Central memory CD8-positive, alpha-beta T cell (primary cell): ENCODE data around the gene FLACC1.

Experiments
- ATAC-seq: fragments of 150-1000 bp; cut with Tn5 transposase; replicated peaks from 2 replicates; pipeline ENCODE4 v1.10.0; 2022; ENCODE audit warnings: mild to moderate bottlenecking, moderate FRiP score, moderate number of reproducible peaks; ENCODE audit not compliant: poor library complexity, severe bottlenecking; ENCODE audit errors: extremely low read depth
- DNase-seq, 2 donors: peaks; one replicate each; pipeline ENCODE4 v3.0.0; 2021; ENCODE audit warnings: low spot score in 2 of 2
- H3K27ac Mint-ChIP-seq: one replicate; pipeline ENCODE4 v1.8.0; 2022; ENCODE audit warnings: low read depth, mild to moderate bottlenecking, moderate library complexity, mixed read lengths
- H3K27me3 Mint-ChIP-seq: one replicate; pipeline ENCODE4 v1.8.0; 2022; ENCODE audit warnings: mixed read lengths
- H3K36me3 Mint-ChIP-seq: one replicate; pipeline ENCODE4 v1.8.0; 2022; ENCODE audit warnings: mild to moderate bottlenecking, moderate library complexity, mixed read lengths; ENCODE audit not compliant: insufficient read depth
- H3K4me1 Mint-ChIP-seq: one replicate; pipeline ENCODE4 v1.8.0; 2022; ENCODE audit warnings: mixed read lengths
- H3K4me3 Mint-ChIP-seq: one replicate; pipeline ENCODE4 v1.8.0; 2022; ENCODE audit warnings: mild to moderate bottlenecking, moderate library complexity, mixed read lengths
- H3K9me3 Mint-ChIP-seq: one replicate; pipeline ENCODE4 v1.8.0; 2022; ENCODE audit warnings: mixed read lengths

FLACC1 gene

DNA sequence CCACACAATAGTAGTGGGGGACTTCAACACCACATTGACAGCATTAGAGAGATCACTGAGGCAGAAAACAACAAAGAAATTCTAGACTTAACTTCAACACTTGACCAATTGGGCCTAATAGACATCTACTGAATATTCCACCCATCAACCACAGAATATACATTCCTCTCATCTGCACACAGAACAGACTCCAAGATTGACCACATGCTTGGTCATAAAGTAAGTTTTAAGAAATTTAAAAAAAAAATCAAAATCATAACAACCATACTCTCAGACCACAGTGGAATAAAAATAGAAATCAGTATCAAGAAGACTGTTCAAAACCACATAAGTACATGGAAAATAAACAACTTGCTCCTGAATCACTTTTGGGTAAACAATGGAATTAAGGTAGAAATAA lies 9.0 kb upstream of the FLACC1 start:
- Mint-ChIP-seq H3K9me3 (no peaks in the 10 kb centered on the region), H3K4me3 (no peak overlapping the region), H3K4me1 (peaks cover 18% of the 10 kb centered on the region), H3K27me3 (no peaks in the 10 kb centered on the region), H3K36me3 (peaks cover 2% of the 10 kb centered on the region), H3K27ac (no peak overlapping the region)
- ATAC-seq = no peak
- no peak for DNase-seq

DNA sequence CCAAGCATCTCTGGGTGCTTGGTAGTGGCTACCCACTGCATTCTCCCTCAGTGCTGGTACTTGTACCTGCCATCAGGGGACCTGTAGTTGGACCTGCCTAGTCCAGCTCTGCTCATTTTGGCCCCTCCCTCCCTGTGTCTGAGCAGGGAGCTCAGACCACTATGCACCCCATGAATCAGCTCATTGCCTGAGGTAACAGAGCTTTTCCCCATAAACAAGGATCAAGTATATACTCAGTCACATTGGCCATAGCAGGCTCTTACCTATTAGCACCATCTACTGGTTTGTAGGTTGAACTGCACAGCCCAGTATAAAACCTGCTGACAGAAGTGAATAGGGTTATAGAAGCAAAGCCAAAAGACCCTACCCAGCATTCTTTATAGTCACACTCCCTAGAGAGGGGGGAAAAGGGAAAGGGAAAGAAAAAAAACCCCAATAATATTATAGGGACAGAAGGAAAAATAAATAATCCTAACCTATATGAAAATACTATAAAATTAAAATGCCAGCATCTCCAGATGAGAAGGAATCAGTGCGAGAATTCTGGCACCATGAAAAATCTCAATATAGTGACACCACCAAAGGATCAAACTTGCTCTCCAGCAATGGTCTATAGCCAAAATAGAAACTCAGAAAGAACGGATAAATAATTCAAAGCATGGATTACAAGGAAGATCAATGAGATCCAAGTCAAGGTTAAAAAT lies 6.9 kb upstream of the FLACC1 start:
- Mint-ChIP-seq H3K9me3 (no peaks in the 10 kb centered on the region), H3K4me1 (peaks cover 13% of the 10 kb centered on the region), H3K4me3 (no peak overlapping the region), H3K36me3 (no peaks in the 10 kb centered on the region), H3K27ac (no peak overlapping the region), H3K27me3 (no peaks in the 10 kb centered on the region)
- DNase-seq = no peak
- ATAC-seq = peak; percentile 70

DNA sequence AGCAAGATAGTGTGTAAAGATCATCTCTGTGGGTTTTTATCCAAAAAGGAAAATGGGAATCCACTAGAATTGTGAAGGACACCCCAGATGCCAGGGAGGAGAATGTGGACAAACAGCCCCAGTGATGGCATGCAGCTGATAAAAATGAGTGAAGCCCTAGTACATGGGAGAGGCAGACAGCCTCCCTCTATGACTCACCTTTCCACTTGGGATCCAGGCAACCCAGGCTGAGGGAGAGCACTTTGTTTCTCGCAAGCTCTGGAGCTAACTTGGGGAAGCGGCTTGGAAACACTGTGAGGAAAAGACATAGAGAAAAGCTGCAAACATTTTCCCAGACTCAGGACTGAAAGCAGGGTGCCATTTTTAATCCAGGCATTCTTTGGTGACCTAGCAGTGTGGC lies 5.3 kb upstream of the FLACC1 start:
- no peaks in the 10 kb centered on the region for H3K27me3 Mint-ChIP-seq
- no peaks in the 10 kb centered on the region for H3K36me3 Mint-ChIP-seq
- ATAC-seq (no peak), DNase-seq (no peak)
- H3K4me3 Mint-ChIP-seq = no peak overlapping the region
- no peak overlapping the region for H3K27ac Mint-ChIP-seq
- no peaks in the 10 kb centered on the region for H3K9me3 Mint-ChIP-seq
- peaks cover 13% of the 10 kb centered on the region for H3K4me1 Mint-ChIP-seq

DNA sequence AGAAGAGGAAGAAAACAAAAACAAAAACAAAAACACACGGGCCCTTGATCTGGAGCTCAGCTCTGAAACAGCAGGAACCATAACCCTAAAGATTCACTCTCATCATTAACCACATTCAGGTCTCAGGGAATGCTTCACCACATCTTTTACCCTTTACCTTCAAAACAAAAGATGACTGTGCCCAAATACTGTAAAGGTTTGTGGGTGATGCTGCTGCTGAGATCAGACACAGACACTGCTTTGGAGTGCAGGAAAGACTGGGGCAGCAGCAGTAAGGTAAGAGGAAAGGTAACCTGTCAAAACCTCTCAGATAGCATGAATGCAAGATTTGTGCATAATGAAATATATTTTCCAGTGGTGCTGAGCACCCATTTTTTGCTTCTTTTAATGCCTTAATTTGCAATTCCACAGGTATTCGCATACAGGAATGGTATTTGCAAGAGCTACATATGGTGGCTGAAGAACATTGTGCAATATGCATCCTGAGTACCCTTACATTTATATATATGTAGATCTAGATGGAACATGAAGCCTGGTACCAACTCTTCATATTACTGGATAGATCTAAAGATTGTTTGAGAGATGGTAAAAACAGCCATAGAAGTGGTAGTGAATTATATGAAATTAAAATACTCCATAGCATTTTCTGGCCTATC lies 4.1 kb upstream of the FLACC1 start:
- Mint-ChIP-seq H3K9me3 (no peaks in the 10 kb centered on the region), H3K4me3 (no peak overlapping the region), H3K4me1 (peaks cover 13% of the 10 kb centered on the region), H3K27ac (no peak overlapping the region), H3K36me3 (no peaks in the 10 kb centered on the region), H3K27me3 (no peaks in the 10 kb centered on the region)
- no peak for ATAC-seq
- DNase-seq = no peak

DNA sequence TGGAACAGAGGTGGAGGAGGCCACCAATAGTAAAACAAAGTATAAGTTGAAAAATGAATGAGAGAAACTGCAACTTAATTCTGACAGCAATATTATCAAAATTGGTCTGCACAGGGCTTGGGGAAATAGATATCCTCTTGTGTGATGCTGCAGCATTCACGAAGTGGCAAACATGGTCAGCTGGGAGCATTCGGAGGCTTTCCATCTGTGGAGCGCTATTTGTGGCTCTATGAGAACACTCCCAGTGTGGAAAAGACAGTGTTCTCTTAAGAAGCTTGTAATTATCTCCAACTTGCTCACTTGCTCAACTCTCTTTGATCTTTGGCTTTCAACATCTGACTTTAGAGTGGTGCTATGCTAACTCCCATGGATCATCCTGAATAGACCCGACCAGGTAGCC lies 3.1 kb upstream of the FLACC1 start:
- DNase-seq (no peak), ATAC-seq (no peak)
- H3K27ac Mint-ChIP-seq = no peak overlapping the region
- H3K4me3 Mint-ChIP-seq = no peak overlapping the region
- H3K36me3 Mint-ChIP-seq = no peaks in the 10 kb centered on the region
- no peaks in the 10 kb centered on the region for H3K9me3 Mint-ChIP-seq
- H3K4me1 Mint-ChIP-seq = peaks cover 13% of the 10 kb centered on the region
- no peaks in the 10 kb centered on the region for H3K27me3 Mint-ChIP-seq

DNA sequence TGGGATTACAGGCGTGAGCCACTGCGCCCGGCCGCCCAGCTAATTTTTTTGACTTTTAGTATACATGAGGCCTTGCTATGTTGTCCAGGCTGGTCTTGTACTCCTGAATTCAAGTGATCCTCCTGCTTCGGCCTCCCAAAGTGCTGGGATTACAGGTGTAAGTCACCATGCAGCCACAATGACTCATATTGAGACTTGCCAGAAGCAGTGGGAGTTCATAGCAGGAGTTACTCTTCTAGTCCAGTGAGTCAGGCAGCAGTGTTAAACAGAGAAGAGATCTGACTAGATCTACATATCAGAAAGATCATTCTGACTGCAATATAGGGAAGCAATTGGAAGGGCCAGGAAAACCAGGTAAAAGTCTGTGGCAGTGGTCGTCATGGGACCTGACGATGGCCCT lies 1.5 kb upstream of the FLACC1 start:
- no peaks in the 10 kb centered on the region for H3K36me3 Mint-ChIP-seq
- no peak for DNase-seq
- no peaks in the 10 kb centered on the region for H3K27me3 Mint-ChIP-seq
- H3K27ac Mint-ChIP-seq = no peak overlapping the region
- no peaks in the 10 kb centered on the region for H3K9me3 Mint-ChIP-seq
- H3K4me1 Mint-ChIP-seq = peaks cover 5% of the 10 kb centered on the region
- no peak overlapping the region for H3K4me3 Mint-ChIP-seq
- ATAC-seq = no peak

DNA sequence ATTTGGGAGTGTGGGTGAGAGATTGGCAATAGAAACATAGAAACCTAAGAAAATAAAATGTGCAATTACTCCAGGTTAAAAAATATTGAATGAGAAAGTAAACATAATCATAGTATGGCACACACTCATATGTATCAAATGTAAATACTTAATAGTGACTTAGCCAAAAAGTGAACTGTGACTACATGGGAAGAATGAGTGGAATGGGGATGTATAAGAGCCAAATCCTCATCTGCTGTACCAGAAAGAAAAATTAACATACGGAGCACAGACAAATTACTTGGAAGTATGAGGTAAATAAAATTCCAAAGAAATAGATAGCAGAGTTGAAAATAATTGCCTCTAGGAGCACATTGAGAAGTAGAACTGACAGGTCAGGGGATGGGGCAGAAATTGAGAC lies 4.0 kb downstream of the FLACC1 start:
- Mint-ChIP-seq H3K4me1 (no peaks in the 10 kb centered on the region), H3K9me3 (no peaks in the 10 kb centered on the region), H3K36me3 (no peaks in the 10 kb centered on the region), H3K27ac (no peak overlapping the region), H3K4me3 (no peak overlapping the region), H3K27me3 (no peaks in the 10 kb centered on the region)
- ATAC-seq = no peak
- DNase-seq = no peak

DNA sequence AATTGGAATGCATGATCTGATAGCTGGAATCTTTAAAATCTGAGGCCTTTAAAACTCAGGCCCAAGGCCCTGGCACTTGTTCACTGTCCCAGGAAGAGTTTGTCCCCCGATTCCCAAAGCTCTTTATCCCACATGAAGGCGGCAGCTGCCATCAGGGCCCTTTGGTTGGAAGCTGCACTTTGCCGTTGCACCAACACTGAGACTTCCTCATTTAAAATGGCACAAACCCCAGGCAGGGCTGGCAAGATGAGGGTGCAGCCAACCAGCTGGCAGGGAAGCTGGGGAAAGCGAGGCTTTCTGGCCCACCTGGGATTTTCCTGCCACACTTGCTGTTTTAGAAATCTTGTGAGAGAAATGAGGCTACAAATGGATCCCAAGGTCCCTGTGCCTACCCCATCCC lies 6.3 kb downstream of the FLACC1 start:
- Mint-ChIP-seq H3K9me3 (no peaks in the 10 kb centered on the region), H3K4me3 (no peak overlapping the region), H3K4me1 (no peaks in the 10 kb centered on the region), H3K27me3 (no peaks in the 10 kb centered on the region), H3K36me3 (no peaks in the 10 kb centered on the region), H3K27ac (no peak overlapping the region)
- no peak for DNase-seq
- ATAC-seq = no peak

DNA sequence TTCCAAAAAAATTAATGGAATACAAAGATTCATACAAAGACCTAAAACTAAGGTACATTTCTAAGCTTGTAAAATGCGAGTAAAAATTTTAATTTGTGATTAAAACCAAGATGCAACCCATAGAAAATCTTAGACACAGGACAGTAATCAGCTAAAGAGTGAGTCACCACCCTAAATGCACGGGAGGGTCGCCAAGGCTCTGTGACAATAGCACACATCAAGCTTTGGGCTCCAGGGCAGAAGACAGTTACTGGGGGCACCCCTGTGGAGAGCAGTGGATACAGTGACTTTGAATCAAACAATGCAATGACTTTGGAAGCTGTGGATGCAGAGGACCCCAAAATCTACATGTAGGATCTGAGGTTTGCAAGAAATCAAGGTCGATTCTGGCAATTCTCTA lies 7.5 kb downstream of the FLACC1 start:
- no peaks in the 10 kb centered on the region for H3K36me3 Mint-ChIP-seq
- DNase-seq (no peak), ATAC-seq (no peak)
- H3K27ac Mint-ChIP-seq = no peak overlapping the region
- no peak overlapping the region for H3K4me3 Mint-ChIP-seq
- no peaks in the 10 kb centered on the region for H3K9me3 Mint-ChIP-seq
- no peaks in the 10 kb centered on the region for H3K4me1 Mint-ChIP-seq
- H3K27me3 Mint-ChIP-seq = no peaks in the 10 kb centered on the region

DNA sequence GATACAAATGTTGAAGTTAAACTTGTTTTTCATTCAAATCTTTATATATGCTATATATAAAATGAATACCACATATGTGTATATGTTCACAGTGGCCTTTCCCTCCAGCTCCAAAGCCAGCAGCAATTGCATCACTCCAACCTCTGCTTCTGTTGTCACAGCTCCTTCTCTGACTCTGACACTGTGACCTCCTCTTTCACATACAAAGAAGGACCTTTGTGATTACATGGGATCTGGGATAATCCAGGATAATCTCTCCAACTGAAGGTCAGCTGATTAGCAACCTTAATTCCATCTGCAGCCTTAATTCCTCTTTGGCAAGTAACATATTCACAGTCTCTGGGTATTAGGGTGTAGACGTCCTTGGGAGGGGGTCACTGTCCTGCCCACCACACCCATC lies 8.4 kb downstream of the FLACC1 start:
- no peak overlapping the region for H3K27ac Mint-ChIP-seq
- no peaks in the 10 kb centered on the region for H3K27me3 Mint-ChIP-seq
- H3K9me3 Mint-ChIP-seq = no peaks in the 10 kb centered on the region
- ATAC-seq = no peak
- H3K4me1 Mint-ChIP-seq = no peaks in the 10 kb centered on the region
- H3K4me3 Mint-ChIP-seq = no peak overlapping the region
- no peaks in the 10 kb centered on the region for H3K36me3 Mint-ChIP-seq
- no peak for DNase-seq

DNA sequence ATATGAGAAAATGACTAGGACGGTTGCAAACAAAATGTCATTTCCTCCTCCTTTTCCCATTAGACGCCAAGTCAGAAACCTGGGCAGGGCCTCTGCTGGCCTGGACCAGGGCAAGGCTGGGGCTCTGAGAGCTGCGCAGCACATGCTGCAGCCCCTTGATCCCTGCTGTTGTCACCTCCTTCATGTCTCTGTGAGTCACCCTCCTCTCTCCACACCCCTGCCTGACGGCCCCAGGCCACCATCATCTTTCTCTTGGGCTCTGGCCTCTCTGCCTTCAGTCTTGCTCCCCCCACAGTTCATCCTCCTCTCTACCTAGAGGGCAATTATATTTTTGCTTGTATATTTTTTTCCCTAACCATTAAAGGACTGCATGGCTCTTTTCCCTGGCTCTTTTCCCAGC lies 10.0 kb downstream of the FLACC1 start:
- Mint-ChIP-seq H3K9me3 (no peaks in the 10 kb centered on the region), H3K4me3 (no peak overlapping the region), H3K4me1 (no peaks in the 10 kb centered on the region), H3K36me3 (no peaks in the 10 kb centered on the region), H3K27me3 (no peaks in the 10 kb centered on the region), H3K27ac (no peak overlapping the region)
- ATAC-seq (no peak), DNase-seq (no peak)

DNA sequence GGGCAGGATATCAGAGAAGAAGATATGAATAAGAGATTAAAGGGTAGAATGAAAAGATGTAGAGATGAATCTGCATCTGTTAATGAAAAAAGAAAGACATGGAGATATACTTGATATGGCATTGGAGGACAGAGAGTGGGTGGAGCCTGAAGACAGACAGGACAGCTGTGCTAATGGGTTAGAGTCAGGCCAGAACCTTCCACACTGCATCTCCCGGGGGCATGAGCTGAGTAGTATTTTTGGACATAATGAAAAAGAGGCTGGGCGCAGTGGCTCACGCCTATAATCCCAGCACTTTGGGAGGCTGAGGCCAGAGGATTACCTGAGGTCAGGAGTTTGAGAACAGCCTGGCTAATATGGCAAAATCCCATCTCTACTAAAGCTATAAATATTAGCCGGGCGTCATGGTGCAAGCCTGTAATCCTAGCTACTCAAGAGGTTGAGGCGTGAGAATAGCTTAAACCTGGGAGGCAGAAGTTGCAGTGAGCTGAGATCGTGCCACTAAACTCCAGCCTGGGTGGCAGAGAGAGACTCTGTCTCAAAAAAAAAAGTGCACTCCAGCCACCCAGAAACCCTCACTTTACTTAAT lies 11.4 kb downstream of the FLACC1 start:
- Mint-ChIP-seq H3K9me3 (no peaks in the 10 kb centered on the region), H3K4me1 (peaks cover 10% of the 10 kb centered on the region), H3K27ac (no peak overlapping the region), H3K36me3 (no peaks in the 10 kb centered on the region), H3K27me3 (no peaks in the 10 kb centered on the region), H3K4me3 (no peak overlapping the region)
- ATAC-seq (no peak), DNase-seq (no peak)

DNA sequence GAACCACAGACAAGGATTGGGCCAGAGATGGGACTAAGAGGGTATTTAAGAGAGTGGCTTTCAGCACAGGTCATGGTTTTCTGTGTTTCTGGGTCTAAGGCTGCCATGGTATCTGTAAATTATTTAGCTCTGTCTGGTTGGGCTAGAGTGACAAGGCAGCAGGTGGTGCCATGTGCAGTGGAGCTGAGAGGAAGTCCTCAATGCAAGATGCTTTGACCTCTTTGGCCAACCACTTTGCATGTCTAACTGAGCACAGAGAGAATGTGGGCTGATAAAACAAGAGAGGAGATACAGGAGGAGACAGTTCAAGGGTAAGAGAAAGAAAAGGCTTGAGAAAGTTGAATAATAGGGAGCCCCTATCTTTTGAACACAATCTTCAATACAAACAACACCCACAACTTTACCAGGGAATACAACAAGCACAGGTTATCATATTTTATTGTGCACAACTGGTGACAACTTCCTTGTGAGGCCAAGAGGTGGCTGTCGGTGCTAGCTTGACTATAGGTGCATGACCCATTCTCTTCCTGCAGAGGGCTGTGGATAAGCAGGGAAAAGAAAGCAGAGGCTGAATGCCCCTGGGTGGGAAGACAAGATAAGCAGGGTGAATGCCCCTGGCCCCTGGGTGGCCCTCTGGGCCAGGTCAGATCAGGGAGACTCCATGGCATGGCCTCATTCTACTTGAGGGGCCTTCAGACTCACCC lies 12.3 kb downstream of the FLACC1 start:
- H3K4me3 Mint-ChIP-seq = no peak overlapping the region
- no peaks in the 10 kb centered on the region for H3K36me3 Mint-ChIP-seq
- no peaks in the 10 kb centered on the region for H3K27me3 Mint-ChIP-seq
- H3K4me1 Mint-ChIP-seq = peaks cover 19% of the 10 kb centered on the region
- H3K27ac Mint-ChIP-seq = no peak overlapping the region
- peaks cover 6% of the 10 kb centered on the region for H3K9me3 Mint-ChIP-seq
- no peak for DNase-seq
- ATAC-seq = no peak
